GM12892 (cell line): Measurements from ENCODE around the gene MTHFD2.
A peak's percentile ranks its signal among the peaks of the same experiment; 100 is the strongest.

Experiments used
- POLR2A ChIP-seq: IDR thresholded peaks from 2 replicates; pipeline ENCODE4 v1.6.1; 2011; ENCODE audit warnings: low read depth, low read length, control low read depth
- POLR2AphosphoS5 ChIP-seq: IDR thresholded peaks from 2 replicates; pipeline ENCODE4 v1.6.1; 2011; ENCODE audit warnings: low read depth, low read length, control low read depth
- TAF1 ChIP-seq: IDR thresholded peaks from 2 replicates; pipeline ENCODE4 v1.6.1; 2011; ENCODE audit warnings: low read depth, mild to moderate bottlenecking, control low read depth, low read length, borderline replicate concordance

- peak; percentile 77 for TF ChIP-seq POLR2AphosphoS5
- TF ChIP-seq POLR2A = 0 out of 2 replicates have a peak, but pooled peaks have one; percentile 35
- TF ChIP-seq TAF1 = no peak
Observed at GRCh38 chr2:74152954-74153353, 45.5 kb upstream of the MTHFD2 start.
